Uterus (tissue), 2 donors: ENCODE results near the gene ID2.

Experiments
- CTCF ChIP-seq, 4 experiments: fragments of 200-600 bp in 2 of 4; fragments of 450-650 bp in 2 of 4; sonication (generic) in 2 of 4; IDR thresholded peaks; one replicate each; pipeline ENCODE4 v1.5.1; 2016 to 2019; ENCODE audit warnings: antibody characterized with exemption in 4 of 4, mild to moderate bottlenecking in 2 of 4, moderate library complexity in 1 of 4
- POLR2A ChIP-seq, 2 donors: fragments of 450-650 bp; IDR thresholded peaks; one replicate each; pipeline ENCODE4 v1.6.1; 2016; ENCODE audit warnings: antibody characterized with exemption in 2 of 2, mild to moderate bottlenecking in 1 of 2, moderate library complexity in 1 of 2

DNA sequence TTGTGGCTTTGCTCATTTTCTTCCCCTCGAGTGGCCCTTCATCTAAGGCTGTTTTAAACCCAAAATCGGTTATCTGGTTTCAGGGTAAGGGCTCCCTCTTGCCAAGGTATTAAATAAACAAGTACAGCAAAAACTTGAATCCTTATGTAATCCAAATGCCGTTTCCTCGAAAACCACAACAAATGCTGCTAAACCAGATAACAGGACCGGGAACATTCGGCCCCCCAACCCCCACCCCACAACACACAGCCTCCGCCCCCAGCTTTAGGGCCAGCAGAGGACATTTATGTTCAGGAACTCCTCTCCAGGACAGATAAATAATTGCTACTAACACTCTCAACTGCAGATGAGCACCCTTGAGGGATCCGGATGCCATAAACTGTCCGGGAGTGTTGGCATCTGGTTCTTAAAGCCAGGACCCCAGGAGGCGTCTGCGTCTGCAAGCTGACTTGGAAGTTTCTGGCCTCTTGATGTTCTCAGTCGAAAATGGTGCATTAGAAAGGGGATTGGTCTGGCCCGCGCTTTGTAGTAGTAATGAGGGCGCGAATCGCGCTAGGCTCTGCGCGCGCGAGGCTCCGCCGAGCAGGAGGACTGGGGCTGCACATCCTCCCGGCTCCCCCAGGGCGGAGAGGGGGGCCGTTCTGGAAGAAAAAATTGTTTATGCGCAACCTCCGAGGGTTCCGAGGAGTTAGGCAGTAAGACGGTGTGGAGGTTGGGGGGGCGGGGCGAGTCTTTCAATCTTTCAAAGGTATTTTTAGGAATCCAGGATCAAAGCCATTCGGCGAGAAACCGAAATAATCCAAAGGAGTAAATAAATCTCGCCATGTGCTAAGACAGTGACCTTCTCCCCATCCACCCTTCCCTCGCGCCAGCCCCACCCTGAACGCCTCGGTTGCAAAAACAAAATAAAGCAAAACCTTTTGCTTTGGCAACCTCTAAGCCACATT, 3.9 kb upstream of the ID2 start:
- TF ChIP-seq CTCF (IDR thresholded peaks at IDR 0.05) (peak in 2 of 4 experiments; percentile 8 to 23), POLR2A (IDR thresholded peaks at IDR 0.05) (peak in 1 of 2 donors; percentile 35)
